Measurements from ENCODE around the gene MAPK10.
"Not testable (repeated sequence)": the region's sequence is repeated elsewhere in the genome, so short reads cannot be mapped to it uniquely, and the experiment has no call there.

The MAPK10 gene

DNA sequence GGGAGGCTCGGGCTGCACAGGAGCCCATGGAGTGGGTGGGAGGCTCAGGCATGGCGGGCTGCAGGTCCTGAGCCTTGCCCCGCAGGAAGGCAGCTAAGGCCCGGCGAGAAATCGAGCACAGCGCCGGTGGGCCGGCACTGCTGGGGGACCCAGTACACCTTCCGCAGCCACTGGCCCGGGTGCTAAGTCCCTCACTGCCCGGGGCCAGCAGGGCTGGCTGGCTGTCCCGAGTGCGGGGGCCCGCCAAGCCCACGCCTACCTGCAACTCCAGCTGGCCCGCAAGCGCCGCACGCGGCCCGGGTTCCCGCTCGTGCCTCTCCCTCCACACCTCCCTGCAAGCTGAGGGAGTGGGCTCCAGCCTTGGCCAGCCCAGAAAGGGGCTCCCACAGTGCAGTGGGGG is 338.2 kb downstream of the MAPK10 start:
- DNase-seq, result not testable (repeated sequence)

DNA sequence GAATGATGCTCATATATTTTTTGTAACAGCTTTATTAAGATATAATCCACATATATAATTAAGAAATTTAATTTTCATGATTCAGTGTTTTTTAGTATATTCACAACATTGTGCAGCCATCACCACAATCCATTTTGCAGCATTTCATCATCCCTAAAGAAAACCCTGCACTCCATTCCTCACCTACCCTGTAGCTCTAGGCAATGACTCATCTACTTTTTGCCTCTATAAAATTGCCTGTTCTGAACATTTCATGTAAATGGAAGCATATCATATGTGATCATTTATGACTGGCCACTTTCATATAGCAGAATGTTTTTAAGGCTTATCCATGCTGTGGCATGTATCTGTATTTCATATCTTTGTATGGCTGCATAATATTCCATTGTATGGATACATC is 339.9 kb downstream of the MAPK10 start:
- no peak for DNase-seq

DNA sequence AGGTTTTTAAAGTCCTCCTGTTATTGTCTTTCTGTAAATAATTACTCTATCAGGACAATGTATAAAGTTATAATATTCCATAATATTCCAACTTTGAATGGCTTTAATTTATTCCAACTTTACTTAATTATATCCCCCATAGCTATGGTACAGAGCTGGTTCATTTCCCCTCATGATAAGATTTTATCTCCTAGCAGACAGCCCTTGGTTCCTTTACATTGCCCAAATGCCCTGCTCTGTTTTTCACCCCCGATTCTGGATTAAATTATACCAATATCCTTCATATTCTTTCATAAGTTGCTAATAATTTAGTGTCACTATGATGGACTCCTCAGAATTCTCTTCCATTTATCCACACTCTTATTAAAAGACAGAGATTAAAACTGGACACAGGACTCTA is 340.5 kb downstream of the MAPK10 start:
- DNase-seq, result no peak

DNA sequence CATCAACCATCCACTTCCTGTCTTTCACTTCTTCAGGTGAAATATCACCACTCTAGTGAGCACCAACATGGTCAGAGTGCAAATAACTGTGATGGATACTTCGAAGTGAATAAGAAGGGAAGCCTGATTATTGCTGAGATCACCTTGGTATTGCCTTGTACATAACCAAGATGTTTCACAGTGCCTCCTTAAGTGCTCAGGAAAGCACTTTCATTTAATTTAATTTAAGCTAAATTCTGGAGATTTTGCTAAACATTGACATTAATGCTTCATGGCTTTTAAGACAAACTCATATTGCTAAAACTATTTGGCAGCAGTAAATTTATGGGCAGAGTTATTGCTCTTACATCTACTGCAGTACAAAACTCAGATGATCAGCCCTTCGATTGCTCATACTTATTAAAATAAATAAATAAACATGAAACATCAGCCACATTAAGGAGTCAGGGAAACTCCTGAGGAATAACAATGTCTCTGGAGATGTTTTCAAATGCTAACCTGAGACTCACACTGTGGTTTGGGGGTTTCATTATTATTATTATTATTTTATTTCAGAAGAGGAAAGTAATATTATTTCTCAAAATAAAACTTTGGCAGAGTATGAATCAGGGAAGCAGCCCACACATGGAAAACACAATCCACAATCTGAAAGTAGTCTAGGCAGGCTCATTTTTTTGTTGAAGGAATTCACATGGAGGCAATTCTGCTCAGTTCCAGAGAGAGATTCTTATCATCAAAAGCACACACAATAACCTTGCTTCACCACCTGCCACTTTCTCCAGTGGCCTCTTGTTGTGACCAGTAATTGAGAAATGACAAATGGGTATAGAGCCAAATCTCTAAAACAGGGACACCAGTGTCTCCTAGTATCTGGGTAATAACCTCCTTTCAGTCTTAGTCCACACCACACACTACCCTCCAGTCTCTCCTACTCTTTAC is 344.2 kb downstream of the MAPK10 start:
- DNase-seq, result no peak

DNA sequence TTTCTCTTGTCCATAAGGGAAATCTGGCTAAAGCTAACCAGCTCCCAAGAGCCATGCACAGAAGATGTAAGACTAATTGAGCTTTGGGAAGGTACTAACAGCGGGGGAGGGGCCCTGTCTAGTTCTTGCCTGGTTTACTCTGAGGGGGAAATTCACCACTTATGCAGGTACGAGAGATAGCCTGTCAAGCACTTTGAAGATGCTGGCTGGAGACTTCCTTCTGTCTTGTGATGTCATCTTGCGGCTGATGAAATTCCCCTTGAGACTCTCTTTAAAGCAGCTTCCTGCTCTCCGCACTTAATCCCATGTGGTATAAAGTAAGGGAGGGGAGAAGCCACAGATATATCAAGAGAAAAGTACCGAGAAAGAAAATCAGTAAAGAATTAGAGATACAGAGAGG is 345.3 kb downstream of the MAPK10 start:
- no peak for DNase-seq

DNA sequence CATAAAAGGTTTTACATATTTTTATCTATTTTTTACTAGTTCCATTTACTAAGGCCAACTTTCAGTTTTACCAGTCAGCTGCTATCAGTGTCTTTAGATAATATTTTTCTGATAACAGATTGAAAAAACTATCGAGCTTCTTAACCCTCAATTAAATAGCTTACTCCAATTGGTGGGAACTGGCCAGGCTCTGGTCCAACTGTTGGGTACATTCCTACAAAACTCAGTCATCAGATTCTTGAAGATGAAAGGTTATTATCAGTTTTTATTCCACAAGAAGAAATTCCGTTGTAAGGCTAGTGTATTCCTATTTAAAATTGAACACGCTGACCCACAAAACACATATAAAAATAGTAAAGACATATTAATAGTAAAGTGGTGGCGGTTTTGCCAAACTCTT is 346.2 kb downstream of the MAPK10 start:
- no peak for DNase-seq

DNA sequence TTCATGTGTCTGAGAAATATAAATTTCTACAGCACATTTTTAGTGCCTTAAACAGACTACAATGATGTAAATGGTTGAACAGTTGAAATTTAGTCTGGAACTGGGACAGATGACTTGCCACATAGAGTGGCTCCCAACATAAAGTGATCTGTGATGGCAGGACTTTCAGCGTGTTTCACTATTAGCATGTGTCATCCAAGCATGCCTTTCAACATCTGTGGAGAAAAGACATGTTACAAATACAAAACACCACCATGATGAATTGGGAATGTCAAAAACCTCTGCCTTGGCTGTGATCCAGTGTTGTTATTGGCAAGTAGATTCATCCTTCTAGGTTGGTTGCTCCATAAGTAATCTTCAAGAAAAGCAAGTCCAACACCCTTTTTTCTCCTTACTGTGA is 348.7 kb downstream of the MAPK10 start:
- DNase-seq, result no peak

DNA sequence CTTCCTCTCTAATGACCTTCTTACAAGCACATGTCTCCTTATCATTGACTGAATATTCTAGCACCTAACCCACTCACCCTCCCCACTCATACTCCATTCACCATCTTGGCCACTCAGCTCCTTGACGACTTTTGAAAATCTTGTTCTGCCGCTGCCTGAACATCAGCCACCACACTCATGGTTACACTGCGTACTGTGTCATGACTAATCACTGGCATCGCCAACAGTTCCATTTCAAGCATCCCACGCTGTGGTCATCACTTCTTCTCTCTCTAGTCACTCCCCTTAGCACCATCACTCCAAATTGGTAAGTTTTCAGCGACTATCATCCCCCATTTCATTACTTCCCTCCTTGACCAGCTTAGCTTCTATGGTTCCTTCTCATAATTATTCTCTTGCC is 352.8 kb downstream of the MAPK10 start:
- DNase-seq, result no peak

DNA sequence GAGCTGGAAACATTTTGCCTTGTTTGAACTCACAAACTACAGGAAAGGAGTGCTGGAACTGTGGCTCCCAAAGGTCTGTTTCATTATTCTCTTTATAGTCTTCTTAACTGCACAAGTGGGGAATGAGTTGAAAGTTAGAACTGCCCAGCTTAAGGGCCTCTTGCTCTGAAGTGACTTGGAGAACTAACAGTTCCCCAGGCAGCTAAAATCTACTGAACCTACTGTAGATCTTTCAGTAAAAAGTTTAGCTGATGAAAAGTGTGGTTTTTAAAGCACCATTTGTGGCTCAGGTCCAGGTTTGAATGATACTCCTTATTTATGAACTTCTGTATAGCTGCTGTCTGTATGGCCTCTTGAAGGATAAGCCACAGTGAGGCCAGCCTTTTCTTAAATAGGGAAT is 353.8 kb downstream of the MAPK10 start:
- no peak for DNase-seq

DNA sequence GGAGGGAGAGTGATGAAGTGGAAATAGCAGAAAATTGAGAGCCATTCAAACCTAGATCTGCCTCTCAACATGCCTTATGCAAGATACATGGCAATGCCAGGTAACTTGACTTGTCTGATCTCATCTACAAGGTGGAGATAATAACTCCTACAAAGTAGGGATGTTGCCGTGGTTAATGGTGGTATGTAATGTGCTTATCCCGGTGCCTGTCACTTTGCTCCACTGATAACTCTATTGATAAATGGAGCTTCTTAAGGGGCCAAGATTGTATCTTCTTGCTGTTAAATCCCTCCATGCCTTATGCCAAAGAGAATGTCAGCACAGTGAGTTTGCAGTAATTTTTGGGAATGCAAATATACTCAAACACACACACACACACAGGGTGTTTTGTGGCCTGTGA is 355.8 kb downstream of the MAPK10 start:
- no peak for DNase-seq

DNA sequence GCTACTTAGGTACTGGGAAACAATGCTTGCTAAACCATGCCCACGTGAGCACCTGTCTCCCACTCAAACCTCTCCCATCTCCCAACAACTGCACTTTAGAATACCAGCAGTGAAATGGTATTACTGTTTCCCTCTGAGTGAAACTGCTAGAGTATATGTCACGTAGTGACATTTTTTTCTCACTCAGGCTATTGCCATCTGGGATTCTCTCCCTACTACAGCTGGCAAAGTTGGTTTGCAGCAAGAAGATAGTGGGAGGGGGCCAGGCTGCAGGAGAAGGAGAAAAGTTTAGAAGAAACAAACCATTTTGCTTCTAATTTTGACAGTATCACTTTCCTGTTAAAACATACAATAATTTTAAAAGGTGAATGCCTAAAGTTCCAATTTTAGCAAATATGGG is 358.3 kb downstream of the MAPK10 start:
- no peak for DNase-seq

DNA sequence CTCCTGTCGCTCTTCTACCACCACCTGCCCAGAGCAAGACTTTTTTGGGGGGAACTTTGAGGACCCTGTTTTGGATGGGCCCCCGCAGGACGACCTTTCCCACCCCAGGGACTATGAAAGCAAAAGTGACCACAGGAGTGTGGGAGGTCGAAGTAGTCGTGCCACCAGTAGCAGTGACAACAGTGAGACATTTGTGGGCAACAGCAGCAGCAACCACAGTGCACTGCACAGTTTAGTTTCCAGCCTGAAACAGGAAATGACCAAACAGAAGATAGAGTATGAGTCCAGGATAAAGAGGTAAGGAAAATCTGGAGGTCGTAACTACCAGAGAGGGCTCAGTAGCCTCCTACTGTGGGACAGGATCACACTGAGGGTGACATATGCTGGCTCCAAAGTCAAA is 364.5 kb downstream of the MAPK10 start:
- DNase-seq, result no peak

DNA sequence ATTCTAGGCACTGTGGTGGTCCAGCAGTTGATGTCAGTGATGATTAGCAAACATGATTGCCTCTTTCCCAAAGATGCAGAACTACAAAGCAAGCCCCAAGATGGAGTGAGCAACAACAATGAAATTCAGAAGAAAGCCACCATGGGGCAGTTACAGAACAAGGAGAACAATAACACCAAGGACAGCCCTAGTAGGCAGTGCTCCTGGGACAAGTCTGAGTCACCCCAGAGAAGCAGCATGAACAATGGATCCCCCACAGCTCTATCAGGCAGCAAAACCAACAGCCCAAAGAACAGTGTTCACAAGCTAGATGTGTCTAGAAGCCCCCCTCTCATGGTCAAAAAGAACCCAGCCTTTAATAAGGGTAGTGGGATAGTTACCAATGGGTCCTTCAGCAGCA is 365.3 kb downstream of the MAPK10 start:
- DNase-seq, result no peak

DNA sequence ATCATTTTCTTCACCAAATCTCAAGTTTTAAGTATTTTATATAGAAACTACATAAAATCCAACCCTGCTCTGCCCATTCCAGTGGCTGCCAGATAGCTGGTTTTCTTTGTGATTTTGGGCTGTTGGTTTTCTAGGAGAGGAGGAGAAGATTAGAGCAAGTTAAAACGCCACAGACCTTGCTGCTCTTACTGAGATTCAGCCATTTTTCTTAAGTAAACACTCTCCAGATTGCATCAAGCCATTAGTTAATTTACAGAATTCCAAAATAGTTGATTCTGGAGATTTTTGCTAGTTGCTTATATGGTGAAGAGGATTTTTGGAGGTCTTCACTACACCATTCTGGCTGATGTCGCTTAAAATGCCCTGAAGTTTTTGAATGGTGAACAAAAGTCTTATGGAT is 366.2 kb downstream of the MAPK10 start:
- DNase-seq, result no peak

DNA sequence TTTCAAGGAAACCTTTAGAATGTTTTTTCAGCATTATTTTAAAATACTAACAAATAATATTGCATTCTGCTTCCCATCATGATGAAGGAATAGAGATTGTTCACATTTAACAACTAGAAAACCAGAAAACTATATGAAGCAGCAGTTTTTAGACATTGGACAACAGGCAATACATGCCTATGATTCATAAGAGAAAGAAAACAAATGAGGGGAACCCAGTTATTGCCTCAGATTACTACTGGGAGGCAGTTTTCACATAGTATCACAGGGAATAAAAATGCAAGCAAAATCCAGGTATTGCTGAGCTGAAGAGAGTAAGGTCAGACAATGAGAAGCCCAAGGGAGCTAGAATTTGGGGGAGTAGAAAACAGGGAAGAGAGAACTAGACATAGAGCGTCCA is 373.6 kb downstream of the MAPK10 start:
- no peak for DNase-seq

DNA sequence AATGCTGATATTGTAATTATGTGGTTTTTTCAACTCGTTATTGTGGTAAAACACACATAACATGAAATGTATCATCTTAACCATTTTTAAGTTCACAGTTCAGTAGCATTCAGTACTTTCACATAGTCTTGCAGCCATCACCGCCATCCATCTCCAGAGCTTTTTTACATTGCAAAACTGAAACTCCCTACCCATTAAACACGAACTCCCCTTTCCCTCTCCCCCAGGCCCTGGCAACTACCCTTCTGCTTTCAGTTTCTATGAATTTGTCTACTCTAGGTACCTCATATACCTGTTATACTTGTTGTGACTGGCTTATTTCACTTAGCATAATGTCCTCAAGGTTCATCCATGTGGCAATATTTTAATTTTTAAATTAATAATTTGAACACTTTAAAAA is 380.6 kb downstream of the MAPK10 start:
- no peak for DNase-seq

DNA sequence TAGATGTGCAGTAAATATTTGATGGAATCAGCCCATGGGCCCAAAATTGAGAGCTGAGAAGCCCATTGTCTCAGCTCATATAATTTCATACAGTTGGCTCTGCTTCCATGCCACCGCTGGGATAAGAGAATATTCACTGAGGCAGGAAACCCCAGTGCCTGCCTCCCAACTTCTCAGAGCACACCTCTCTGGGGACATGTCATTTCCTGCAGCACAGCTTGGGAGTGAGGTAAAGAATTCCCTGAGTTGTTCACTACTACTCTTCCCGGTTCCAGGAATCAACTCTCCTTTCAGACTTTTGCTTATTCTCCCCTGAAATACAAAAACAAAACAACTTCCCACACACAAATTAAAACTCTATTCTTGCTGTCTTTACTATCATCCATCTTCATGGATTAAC is 389.3 kb downstream of the MAPK10 start:
- no peak for DNase-seq

DNA sequence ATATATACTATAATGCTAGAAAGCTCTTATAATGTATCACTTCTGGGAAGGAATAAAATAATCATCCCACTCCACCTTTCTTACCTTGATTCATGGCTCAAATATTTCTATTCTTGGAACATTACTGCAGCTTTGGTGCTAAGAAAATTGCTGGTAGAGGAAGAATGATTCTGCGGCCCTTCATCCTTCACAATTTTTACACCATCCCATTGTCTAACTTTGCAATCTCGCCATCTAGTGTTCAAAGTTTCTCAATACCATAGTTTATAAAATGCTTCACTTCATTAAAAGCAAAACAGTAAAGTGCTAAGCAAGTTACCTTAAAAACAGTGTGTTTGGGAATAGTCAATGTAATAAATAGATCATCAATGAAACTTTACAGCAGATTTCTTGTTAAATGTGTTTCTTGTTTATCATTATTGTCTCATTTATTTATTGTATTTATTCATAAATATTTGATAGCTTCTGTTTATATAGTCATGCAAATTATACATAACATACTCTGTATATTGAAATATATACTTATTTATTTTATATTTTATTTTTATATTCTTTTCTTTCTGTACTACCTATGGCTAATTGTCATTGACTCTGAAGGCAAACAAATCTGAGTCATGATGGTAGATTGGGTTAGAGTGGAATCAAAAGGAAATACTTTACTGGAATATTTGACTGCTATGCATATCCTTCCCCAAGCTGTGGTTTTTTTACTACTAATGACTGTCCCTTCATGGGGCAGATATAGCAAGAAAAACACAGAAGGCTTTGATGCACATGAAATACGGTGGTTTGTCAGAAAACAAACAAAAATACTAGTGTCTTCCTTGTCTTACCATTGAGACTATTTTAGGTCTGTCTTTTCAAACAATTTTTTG is 390.7 kb downstream of the MAPK10 start:
- DNase-seq, result no peak

DNA sequence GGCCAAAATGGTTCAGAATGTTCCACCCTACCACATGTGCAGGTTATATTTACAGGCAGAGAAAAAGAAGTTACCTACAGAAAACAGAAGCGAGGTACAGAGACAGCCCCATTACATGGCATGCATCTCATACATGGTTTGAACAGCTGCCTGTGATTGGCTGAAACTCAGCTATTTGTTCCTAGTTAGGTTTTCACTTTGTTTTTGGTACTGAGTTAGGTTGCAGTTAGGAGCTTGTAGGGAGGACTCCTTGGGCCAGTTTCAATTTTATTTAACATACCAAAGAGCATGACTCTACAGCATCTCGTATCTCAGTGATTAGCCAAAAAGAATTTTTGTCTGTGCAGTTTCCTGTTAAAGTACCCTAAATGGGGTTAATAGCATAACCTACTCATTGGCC is 392.0 kb downstream of the MAPK10 start:
- no peak for DNase-seq

DNA sequence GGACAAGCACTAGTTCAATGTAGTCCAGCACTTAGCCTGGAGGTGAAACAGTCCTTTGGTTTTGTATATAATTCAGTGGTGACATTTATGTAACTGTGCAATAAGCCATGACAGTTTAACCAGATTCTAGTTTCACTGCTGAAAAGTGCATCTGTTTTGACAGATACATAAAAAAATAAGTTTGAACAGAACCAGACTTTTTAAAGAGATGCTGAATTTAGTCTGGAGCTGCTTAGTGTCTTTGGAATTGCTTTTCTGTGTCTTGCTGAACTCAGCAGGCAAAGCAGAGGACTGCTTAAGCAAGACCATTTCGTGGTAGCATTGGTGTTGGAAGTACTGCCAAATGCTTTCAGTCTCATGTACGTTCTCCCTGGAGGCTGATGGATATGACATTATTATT is 393.5 kb downstream of the MAPK10 start:
- no peak for DNase-seq

DNA sequence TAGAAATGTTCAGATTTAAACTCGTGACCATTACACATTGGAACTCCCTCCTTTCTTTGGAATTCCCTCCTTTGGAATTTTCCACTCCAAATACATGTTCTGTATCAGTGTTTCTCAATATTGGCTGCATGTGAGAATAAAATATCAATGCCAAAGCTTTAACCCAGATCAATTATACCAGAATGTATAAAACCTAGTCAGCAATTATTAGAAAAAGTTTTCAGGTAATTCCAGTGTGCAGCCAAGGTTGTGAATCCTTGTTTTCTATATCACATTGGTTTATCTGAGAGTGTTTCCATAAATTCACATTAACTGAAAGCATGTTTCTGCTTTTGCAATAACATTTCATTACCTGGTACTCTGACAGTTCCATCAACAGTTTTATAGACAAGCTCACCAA is 394.3 kb downstream of the MAPK10 start:
- no peak for DNase-seq

DNA sequence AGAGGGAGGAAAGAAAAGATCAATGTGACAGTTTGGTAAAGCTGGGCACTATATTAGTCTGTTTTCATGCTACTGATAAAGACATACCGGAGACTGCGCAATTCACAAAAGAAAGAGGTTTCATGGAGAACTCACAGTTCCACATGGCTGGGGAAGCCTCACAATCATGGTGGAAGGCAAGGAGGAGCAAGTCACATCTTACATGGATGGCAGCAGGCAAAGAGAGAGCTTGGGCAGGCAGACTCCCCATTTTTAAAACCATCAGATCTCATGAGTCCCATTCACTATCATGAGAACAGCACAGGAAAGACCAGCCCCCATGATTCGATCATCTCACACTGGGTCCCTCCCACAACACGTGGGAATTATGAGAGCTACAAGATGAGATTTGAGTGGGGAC is 394.8 kb downstream of the MAPK10 start:
- not testable (repeated sequence) for DNase-seq

DNA sequence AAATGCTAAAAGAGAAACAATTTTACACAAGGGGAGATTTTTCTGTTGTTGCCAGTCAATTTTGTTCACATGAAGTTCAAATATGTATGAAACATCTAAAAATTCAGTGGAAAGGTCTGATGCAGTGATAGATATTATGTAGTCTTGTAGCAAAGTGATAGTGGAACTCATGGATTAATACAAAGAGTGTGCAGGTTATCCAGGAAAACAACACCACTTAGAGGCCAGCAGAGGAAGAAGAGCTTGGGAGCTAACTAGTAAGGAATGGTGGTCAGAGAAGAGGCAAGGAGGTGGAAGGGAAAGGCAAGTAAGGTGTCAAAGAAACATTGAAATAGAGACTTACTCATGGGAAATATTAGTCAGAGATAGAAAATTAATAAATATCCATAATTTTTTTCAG is 395.6 kb downstream of the MAPK10 start:
- no peak for DNase-seq

DNA sequence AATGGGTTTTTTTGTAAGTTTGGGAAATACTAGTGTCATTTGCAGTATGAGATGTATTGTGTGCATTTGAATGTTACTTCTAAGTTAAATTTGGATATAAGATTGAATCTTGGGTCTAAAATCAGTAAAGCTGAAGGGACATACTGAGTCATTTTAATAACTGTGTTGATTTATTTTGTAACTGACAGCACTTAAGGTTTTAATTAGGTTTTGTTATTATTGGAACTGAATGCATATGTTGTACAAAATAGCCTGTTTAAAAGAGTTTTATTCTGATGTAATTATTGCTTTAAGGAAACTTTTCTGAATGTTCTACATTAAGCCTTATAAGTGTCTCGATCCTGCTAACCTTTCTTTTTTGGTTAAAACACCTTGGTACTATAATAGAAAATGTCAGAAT is 396.6 kb downstream of the MAPK10 start:
- DNase-seq, result no peak

All from activated naive CD4-positive, alpha-beta T cell treated with Interleukin-2 at 50 U/mL for 16 hours (primary cell).